Mesenchymal stem cell (in vitro differentiated cells and primary cell): ENCODE data around the gene ZBTB8OS.

ENCODE experiments used
- DNase-seq: peaks from one replicate; pipeline ENCODE4 v3.0.0-alpha.2; 2013
- H2AFZ ChIP-seq: one replicate; pipeline ENCODE4 v1.6.1; 2013; ENCODE audit warnings: low read depth, mild to moderate bottlenecking, control low read depth, inconsistent platforms, low read length, moderate library complexity
- H2AK5ac ChIP-seq: 2 replicates; pipeline ENCODE4 v1.6.1; 2013; ENCODE audit warnings: low read length, moderate library complexity, mild to moderate bottlenecking, inconsistent platforms; ENCODE audit not compliant: severe bottlenecking
- H2BK120ac ChIP-seq: one replicate; pipeline ENCODE4 v1.6.1; 2013; ENCODE audit warnings: low read depth, mild to moderate bottlenecking, inconsistent platforms, low read length, moderate library complexity
- H2BK12ac ChIP-seq, 2 experiments: one replicate each; pipeline ENCODE4 v1.6.1; 2013; ENCODE audit warnings: inconsistent platforms in 2 of 2, low read length in 2 of 2, mild to moderate bottlenecking in 2 of 2, moderate library complexity in 2 of 2, control low read depth in 1 of 2
- H2BK15ac ChIP-seq: one replicate; pipeline ENCODE4 v1.6.1; 2013; ENCODE audit warnings: mild to moderate bottlenecking, low read depth, inconsistent platforms; ENCODE audit not compliant: poor library complexity, severe bottlenecking
- H2BK5ac ChIP-seq: 2 replicates; pipeline ENCODE4 v1.6.1; 2013; ENCODE audit warnings: low read depth, mild to moderate bottlenecking, low read length, control low read depth, inconsistent platforms; ENCODE audit not compliant: poor library complexity, severe bottlenecking
- H3K14ac ChIP-seq, 2 experiments: one replicate each; pipeline ENCODE4 v1.6.1; 2013; ENCODE audit warnings: inconsistent platforms in 2 of 2, low read length in 2 of 2, control low read depth in 1 of 2, mild to moderate bottlenecking in 1 of 2, moderate library complexity in 1 of 2
- H3K18ac ChIP-seq, 2 experiments: one replicate each; pipeline ENCODE4 v1.6.1; 2013; ENCODE audit warnings: inconsistent platforms in 2 of 2, low read length in 2 of 2, control low read depth in 1 of 2, low read depth in 1 of 2, mild to moderate bottlenecking in 1 of 2
- H3K23ac ChIP-seq, 2 experiments: one replicate each; pipeline ENCODE4 v1.6.1; 2013; ENCODE audit warnings: inconsistent platforms in 2 of 2, low read length in 2 of 2, mild to moderate bottlenecking in 2 of 2, moderate library complexity in 2 of 2, control low read depth in 1 of 2
- H3K27ac ChIP-seq: 2 replicates; pipeline ENCODE4 v1.5.1; 2013; ENCODE audit warnings: mild to moderate bottlenecking, moderate library complexity, low read length, control low read depth, inconsistent platforms; ENCODE audit not compliant: poor library complexity, severe bottlenecking
- H3K27me3 ChIP-seq, 2 experiments: 2 replicates each; pipeline versions ENCODE4 v1.6.1 to v1.7.0; 2013; ENCODE audit warnings: low read length in 2 of 2, mild to moderate bottlenecking in 2 of 2, moderate library complexity in 2 of 2, control low read depth in 1 of 2, inconsistent platforms in 1 of 2; ENCODE audit not compliant: control insufficient read depth in 1 of 2, insufficient read depth in 1 of 2
- H3K36me3 ChIP-seq, 2 experiments: 2 replicates each; pipeline versions ENCODE4 v1.6.1 to v1.7.0; 2013; ENCODE audit warnings: low read length in 2 of 2, control low read depth in 1 of 2, inconsistent platforms in 1 of 2, low read depth in 1 of 2, mild to moderate bottlenecking in 1 of 2; ENCODE audit not compliant: insufficient read depth in 2 of 2, control insufficient read depth in 1 of 2
- H3K4ac ChIP-seq, 2 experiments: one replicate each; pipeline ENCODE4 v1.6.1; 2013; ENCODE audit warnings: inconsistent platforms in 2 of 2, low read length in 2 of 2, mild to moderate bottlenecking in 2 of 2, moderate library complexity in 2 of 2, control low read depth in 1 of 2, low read depth in 1 of 2
- H3K4me1 ChIP-seq: 2 replicates; pipeline ENCODE4 v1.6.1; 2013; ENCODE audit warnings: low read depth, low read length, control low read depth; ENCODE audit not compliant: control insufficient read depth, insufficient read depth
- H3K4me2 ChIP-seq: 2 replicates; pipeline ENCODE4 v1.6.1; 2013; ENCODE audit warnings: low read length, mild to moderate bottlenecking, inconsistent platforms; ENCODE audit not compliant: poor library complexity, severe bottlenecking
- H3K4me3 ChIP-seq, 2 experiments: 2 replicates each; pipeline versions ENCODE4 v1.5.1 to v1.7.0; 2013; ENCODE audit warnings: low read length in 2 of 2, mild to moderate bottlenecking in 2 of 2, control low read depth in 1 of 2, low read depth in 1 of 2; ENCODE audit not compliant: insufficient read depth in 1 of 2
- H3K79me1 ChIP-seq: replicated peaks from 2 replicates; pipeline ENCODE4 v1.6.1; 2013; ENCODE audit warnings: mild to moderate bottlenecking, control low read depth, low read length, inconsistent platforms; ENCODE audit not compliant: poor library complexity, severe bottlenecking
- H3K9ac ChIP-seq: 2 replicates; pipeline ENCODE4 v1.7.0; 2013; ENCODE audit warnings: mild to moderate bottlenecking, low read length, moderate library complexity
- H3K9me3 ChIP-seq: 2 replicates; pipeline ENCODE4 v1.7.0; 2013; ENCODE audit warnings: mild to moderate bottlenecking, low read length; ENCODE audit not compliant: control insufficient read depth
- H4K8ac ChIP-seq: one replicate; pipeline ENCODE4 v1.6.1; 2013; ENCODE audit warnings: inconsistent platforms, mild to moderate bottlenecking, low read length, moderate library complexity
- H4K91ac ChIP-seq: one replicate; pipeline ENCODE4 v1.6.1; 2013; ENCODE audit warnings: mild to moderate bottlenecking, low read length, inconsistent platforms
- WGBS: methylation state at CpG from one replicate; pipeline ENCODE4 v1.1.7; 2013; ENCODE audit warnings: mixed read lengths; 5-methylcytosine and 5-hydroxymethylcytosine counted together

The ZBTB8OS gene

GRCh38 chr1:32665915-32666314 is 15.6 kb upstream of the ZBTB8OS start:
- no CpG with 5 or more reads among the region's 1 CpG for WGBS
- Histone ChIP-seq H3K4ac (no peak overlapping the region), H4K8ac (no peak overlapping the region), H3K79me1 (peaks cover 14% of the 10 kb centered on the region), H3K9ac (no peak overlapping the region), H2BK5ac (no peak overlapping the region), H3K9me3 (no peaks in the 10 kb centered on the region), H3K14ac (no peak overlapping the region), H3K23ac (no peak overlapping the region), H2BK12ac (no peak overlapping the region), H3K27ac (no peak overlapping the region), H2BK15ac (no peak overlapping the region), H2BK120ac (no peak overlapping the region), H3K27me3 (no peaks in the 10 kb centered on the region), H2AK5ac (no peak overlapping the region), H3K4me2 (no peak overlapping the region), H2AFZ (no peak overlapping the region), H4K91ac (no peak overlapping the region), H3K36me3 (peaks cover 39 to 87% of the 10 kb centered on the region in 2 experiments), H3K18ac (no peak overlapping the region), H3K4me3 (no peak overlapping the region), H3K4me1 (peaks cover 3% of the 10 kb centered on the region)
- no peak for DNase-seq

DNA sequence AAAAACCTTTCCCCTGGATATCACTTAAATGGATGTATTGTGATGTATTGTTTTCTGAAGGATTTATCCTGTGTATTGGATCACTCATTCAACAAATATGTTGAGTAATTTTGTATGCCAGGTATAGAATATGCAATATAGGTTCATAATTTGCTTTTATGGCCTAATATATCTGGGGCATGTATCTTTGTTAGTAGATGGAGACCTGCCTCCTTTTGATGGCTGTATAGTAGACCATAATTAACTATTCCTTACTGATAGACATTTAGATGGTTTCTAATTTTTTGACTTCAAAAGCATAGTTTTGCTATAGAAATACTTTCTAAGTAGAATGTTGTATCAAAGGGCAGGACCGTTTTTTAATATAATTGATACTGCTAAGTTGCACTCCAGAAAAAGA is 9.2 kb upstream of the ZBTB8OS start:
- no peak for DNase-seq
- no peak overlapping the region for H3K18ac ChIP-seq
- no peak overlapping the region for H2BK15ac ChIP-seq
- H3K4me2 ChIP-seq: no peak overlapping the region
- no peak overlapping the region for H4K8ac ChIP-seq
- no peak overlapping the region for H3K9ac ChIP-seq
- H2AK5ac ChIP-seq: no peak overlapping the region
- no peak overlapping the region for H3K14ac ChIP-seq
- no peak overlapping the region for H2BK120ac ChIP-seq
- no peak overlapping the region for H2BK5ac ChIP-seq
- WGBS: 100% methylated on average over 1 of the region's 1 CpG
- H3K27ac ChIP-seq: no peak overlapping the region
- H2AFZ ChIP-seq: no peak overlapping the region
- H3K4me1 ChIP-seq: peaks cover 5% of the 10 kb centered on the region
- H4K91ac ChIP-seq: no peak overlapping the region
- H3K9me3 ChIP-seq: no peaks in the 10 kb centered on the region
- H3K4ac ChIP-seq: no peak overlapping the region
- peaks cover 7% of the 10 kb centered on the region for H3K79me1 ChIP-seq
- peaks cover 49 to 87% of the 10 kb centered on the region in 2 experiments for H3K36me3 ChIP-seq
- H3K27me3 ChIP-seq: no peaks in the 10 kb centered on the region
- no peak overlapping the region for H3K23ac ChIP-seq
- no peak overlapping the region for H2BK12ac ChIP-seq
- no peak overlapping the region for H3K4me3 ChIP-seq

GRCh38 chr1:32652244-32652962 is 2.1 kb upstream of the ZBTB8OS start:
- DNase-seq: no peak
- WGBS: 94% methylated on average over 15 of the region's 16 CpGs
- Histone ChIP-seq H3K18ac (no peak overlapping the region), H3K23ac (no peak overlapping the region), H3K27me3 (no peaks in the 10 kb centered on the region), H3K4ac (no peak overlapping the region), H3K27ac (no peak overlapping the region), H2BK12ac (no peak overlapping the region), H3K9ac (peak overlapping the region; percentile 100), H3K4me3 (peak overlapping the region in 1 of 2 experiments; percentile 92), H2BK120ac (no peak overlapping the region), H2BK5ac (no peak overlapping the region), H3K79me1 (no peaks in the 10 kb centered on the region), H2AK5ac (no peak overlapping the region), H2BK15ac (no peak overlapping the region), H2AFZ (no peak overlapping the region), H3K4me2 (peak overlapping the region; percentile 56), H3K36me3 (peaks cover 26 to 51% of the 10 kb centered on the region in 2 experiments), H3K14ac (no peak overlapping the region), H3K4me1 (peaks cover 14% of the 10 kb centered on the region), H3K9me3 (no peaks in the 10 kb centered on the region), H4K91ac (no peak overlapping the region), H4K8ac (no peak overlapping the region)

DNA sequence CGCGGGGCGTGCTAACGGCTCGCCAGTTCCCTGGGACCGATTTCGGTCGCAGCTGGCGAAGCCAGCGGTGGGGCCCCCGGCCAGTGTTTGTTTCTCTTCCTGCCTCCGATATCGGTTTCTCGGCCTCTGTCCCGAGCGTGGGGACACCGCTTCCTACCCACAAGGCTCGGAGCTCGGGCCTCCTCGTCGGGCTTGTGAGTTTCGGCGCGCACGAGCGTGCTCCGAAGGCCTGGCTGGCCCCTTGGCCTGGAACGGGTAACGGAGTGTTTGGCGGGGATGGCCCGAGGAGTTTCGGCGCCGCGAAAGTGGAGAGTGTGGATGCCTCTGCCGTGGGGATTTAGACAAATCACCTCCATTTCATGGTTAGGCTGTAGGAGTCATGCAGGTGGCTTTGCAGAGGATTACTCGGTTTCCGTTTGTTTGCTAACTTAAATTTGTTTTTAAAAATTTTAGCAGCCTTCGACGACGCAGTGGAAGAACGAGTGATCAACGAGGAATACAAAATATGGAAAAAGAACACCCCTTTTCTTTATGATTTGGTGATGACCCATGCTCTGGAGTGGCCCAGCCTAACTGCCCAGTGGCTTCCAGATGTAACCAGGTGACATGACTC is 1.2 kb upstream of the ZBTB8OS start:
- Histone ChIP-seq H4K91ac (peak overlapping the region; percentile 100), H2AFZ (peak overlapping the region; percentile 16), H2BK5ac (peak overlapping the region; percentile 84), H3K23ac (peak overlapping the region in 1 of 2 experiments; percentile 46), H2AK5ac (no peak overlapping the region), H3K4me2 (peak overlapping the region; percentile 56), H3K36me3 (peaks cover 22 to 43% of the 10 kb centered on the region in 2 experiments), H3K4ac (peak overlapping the region; percentile 81 to 98), H2BK12ac (no peak overlapping the region), H3K18ac (peak overlapping the region; percentile 95 to 99), H3K9me3 (no peaks in the 10 kb centered on the region), H2BK15ac (peak overlapping the region; percentile 93), H3K4me1 (peaks cover 14% of the 10 kb centered on the region), H3K27ac (peak overlapping the region; percentile 84), H4K8ac (peak overlapping the region; percentile 1), H3K79me1 (no peaks in the 10 kb centered on the region), H2BK120ac (peak overlapping the region; percentile 90), H3K9ac (peak overlapping the region; percentile 100), H3K14ac (peak overlapping the region in 1 of 2 experiments; percentile 94), H3K4me3 (peak overlapping the region; percentile 85 to 92), H3K27me3 (no peaks in the 10 kb centered on the region)
- 4% methylated on average over 43 of the region's 43 CpGs for WGBS
- DNase-seq: no peak
